ENCODE data around the gene UPK2. TPM values are rescaled to one million over a fixed set of nuclear protein-coding genes. Genes with fewer than 3 reads are reported as not detected.

The UPK2 gene
- total and polyA plus RNA-seq, 4 donors = 0.07 TPM; not detected in 3

DNA sequence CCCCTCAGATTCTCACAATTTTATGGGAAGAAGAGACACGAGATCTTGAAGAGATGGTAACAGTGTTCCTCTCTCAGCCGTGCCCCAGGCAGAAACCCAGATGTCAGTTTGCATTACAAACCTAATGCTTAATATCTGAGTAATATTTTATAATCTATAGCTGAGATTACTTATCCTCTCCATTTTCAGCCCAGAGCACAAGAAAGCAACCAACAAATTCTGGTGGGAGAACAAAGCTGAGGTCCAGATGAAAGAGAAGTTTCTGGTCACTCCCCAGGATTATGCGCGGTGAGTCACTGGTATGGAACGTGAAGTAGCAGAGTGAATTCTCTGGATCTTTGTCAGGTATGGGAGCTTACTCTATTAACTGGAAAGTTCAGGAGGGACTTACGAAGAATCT lies 42.7 kb downstream of the UPK2 start:
- Histone ChIP-seq H3K4me3 (peak overlapping the region; percentile 94), H3K9ac (ENCODE audit: insufficient read depth in 1 of 2, low read length in 2 of 2) (peak overlapping the region; percentile 16 to 46), H3K9me3 (ENCODE audit: control insufficient read depth in 4 of 4, insufficient read depth in 3 of 4, low read length in 3 of 4) (no peaks in the 10 kb centered on the region), H3K27ac (ENCODE audit: low read depth in 1 of 2, low read length in 1 of 2) (peak overlapping the region; percentile 69 to 95), H3K4me1 (ENCODE audit: control insufficient read depth in 5 of 5, insufficient read depth in 5 of 5, low read length in 5 of 5) (peaks cover 0 to 20% (median 5%) of the 10 kb centered on the region in 5 donors), H3K36me3 (ENCODE audit: control insufficient read depth in 4 of 4, insufficient read depth in 4 of 4, low read length in 4 of 4) (peaks cover 5 to 14% (median 11%) of the 10 kb centered on the region in 4 donors), H3K27me3 (ENCODE audit: control insufficient read depth in 3 of 3, insufficient read depth in 3 of 3, low read length in 2 of 3) (no peaks in the 10 kb centered on the region)
- peak in 1 of 3 donors; percentile 13 for DNase-seq
- TF ChIP-seq, protein P1, sequence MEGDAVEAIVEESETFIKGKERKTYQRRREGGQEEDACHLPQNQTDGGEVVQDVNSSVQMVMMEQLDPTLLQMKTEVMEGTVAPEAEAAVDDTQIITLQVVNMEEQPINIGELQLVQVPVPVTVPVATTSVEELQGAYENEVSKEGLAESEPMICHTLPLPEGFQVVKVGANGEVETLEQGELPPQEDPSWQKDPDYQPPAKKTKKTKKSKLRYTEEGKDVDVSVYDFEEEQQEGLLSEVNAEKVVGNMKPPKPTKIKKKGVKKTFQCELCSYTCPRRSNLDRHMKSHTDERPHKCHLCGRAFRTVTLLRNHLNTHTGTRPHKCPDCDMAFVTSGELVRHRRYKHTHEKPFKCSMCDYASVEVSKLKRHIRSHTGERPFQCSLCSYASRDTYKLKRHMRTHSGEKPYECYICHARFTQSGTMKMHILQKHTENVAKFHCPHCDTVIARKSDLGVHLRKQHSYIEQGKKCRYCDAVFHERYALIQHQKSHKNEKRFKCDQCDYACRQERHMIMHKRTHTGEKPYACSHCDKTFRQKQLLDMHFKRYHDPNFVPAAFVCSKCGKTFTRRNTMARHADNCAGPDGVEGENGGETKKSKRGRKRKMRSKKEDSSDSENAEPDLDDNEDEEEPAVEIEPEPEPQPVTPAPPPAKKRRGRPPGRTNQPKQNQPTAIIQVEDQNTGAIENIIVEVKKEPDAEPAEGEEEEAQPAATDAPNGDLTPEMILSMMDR (IDR thresholded peaks at IDR 0.05; ENCODE audit: control extremely low read depth, extremely low read depth) = no peak
- 50 to 71% methylated on average over 6 of the region's 6 CpGs for WGBS, 2 donors
- ATAC-seq (ENCODE audit: insufficient read depth, low FRiP score) = no peak

DNA sequence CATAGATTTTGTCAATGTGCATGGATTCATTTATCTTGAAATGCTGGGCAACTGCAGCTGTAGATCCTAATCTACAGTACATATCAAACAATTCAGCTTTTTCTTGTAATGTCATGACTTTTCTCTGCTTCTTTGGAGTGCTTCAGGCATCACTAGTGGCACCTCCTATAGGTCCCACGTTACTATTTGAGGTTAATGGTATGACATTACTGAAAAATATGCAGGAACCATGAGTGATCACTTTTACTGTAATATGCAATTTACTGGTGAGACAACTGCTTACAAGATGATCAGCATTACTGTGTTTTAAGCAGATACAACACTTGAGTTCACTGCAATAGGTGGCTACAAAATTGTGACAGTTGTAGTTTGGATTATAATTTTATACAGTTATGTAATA lies 44.8 kb downstream of the UPK2 start:
- ATAC-seq (ENCODE audit: insufficient read depth, low FRiP score) (no peak), DNase-seq (no peak)
- WGBS, 2 donors = 64 to 71% methylated on average over 1 of the region's 1 CpG
- peaks cover 0 to 20% (median 5%) of the 10 kb centered on the region in 5 donors for H3K4me1 ChIP-seq (ENCODE audit: control insufficient read depth in 5 of 5, insufficient read depth in 5 of 5, low read length in 5 of 5)
- no peak overlapping the region for H3K9ac ChIP-seq (ENCODE audit: insufficient read depth in 1 of 2, low read length in 2 of 2)
- no peak overlapping the region for H3K27ac ChIP-seq (ENCODE audit: low read depth in 1 of 2, low read length in 1 of 2)
- no peak overlapping the region for H3K4me3 ChIP-seq
- peaks cover 5 to 18% (median 14%) of the 10 kb centered on the region in 4 donors for H3K36me3 ChIP-seq (ENCODE audit: control insufficient read depth in 4 of 4, insufficient read depth in 4 of 4, low read length in 4 of 4)
- TF ChIP-seq, protein P1 (IDR thresholded peaks at IDR 0.05; ENCODE audit: control extremely low read depth, extremely low read depth) = no peak
- H3K9me3 ChIP-seq (ENCODE audit: control insufficient read depth in 4 of 4, insufficient read depth in 3 of 4, low read length in 3 of 4) = no peaks in the 10 kb centered on the region
- H3K27me3 ChIP-seq (ENCODE audit: control insufficient read depth in 3 of 3, insufficient read depth in 3 of 3, low read length in 2 of 3) = no peaks in the 10 kb centered on the region

DNA sequence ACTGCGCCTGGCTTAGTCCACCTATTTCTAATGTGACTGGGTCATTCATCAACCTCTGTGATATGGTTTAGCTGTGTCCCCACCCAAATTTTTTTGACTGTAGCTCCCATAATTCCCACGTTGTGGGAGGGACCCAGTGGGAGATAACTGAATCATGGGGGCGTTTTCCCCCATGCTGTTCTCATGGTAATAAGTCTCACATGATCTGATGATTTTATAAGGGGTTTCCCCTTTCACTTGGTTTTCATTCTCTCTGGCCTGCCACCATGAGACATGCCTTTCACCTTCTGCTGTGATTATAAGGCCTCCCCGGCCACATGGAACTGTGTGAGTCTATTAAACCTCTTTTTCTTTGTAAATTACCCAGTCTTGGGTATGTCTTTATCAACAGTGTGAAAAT lies 50.6 kb downstream of the UPK2 start:
- ATAC-seq (ENCODE audit: insufficient read depth, low FRiP score) (no peak), DNase-seq (no peak)
- Histone ChIP-seq H3K4me3 (no peak overlapping the region), H3K9ac (ENCODE audit: insufficient read depth in 1 of 2, low read length in 2 of 2) (no peak overlapping the region), H3K4me1 (ENCODE audit: control insufficient read depth in 5 of 5, insufficient read depth in 5 of 5, low read length in 5 of 5) (no peaks in the 10 kb centered on the region), H3K36me3 (ENCODE audit: control insufficient read depth in 4 of 4, insufficient read depth in 4 of 4, low read length in 4 of 4) (peaks cover 0 to 28% (median 22%) of the 10 kb centered on the region in 4 donors), H3K27ac (ENCODE audit: low read depth in 1 of 2, low read length in 1 of 2) (no peak overlapping the region), H3K27me3 (ENCODE audit: control insufficient read depth in 3 of 3, insufficient read depth in 3 of 3, low read length in 2 of 3) (no peaks in the 10 kb centered on the region), H3K9me3 (ENCODE audit: control insufficient read depth in 4 of 4, insufficient read depth in 3 of 4, low read length in 3 of 4) (no peaks in the 10 kb centered on the region)
- WGBS, 2 donors = 87 to 91% methylated on average over 4 of the region's 4 CpGs
- TF ChIP-seq, protein P1 (IDR thresholded peaks at IDR 0.05; ENCODE audit: control extremely low read depth, extremely low read depth) = no peak

Small RNA genes lying within 50 kb of the gene (small RNA-seq; reads per million reads assigned to genes)
- gene AP003392.2 (ENCODE audit: low replicate concordance) (not detected), gene MIR4492 (ENCODE audit: low replicate concordance) (not detected), gene RF00017 (ENCODE audit: low replicate concordance) (not detected), gene RF00019 (ENCODE audit: low replicate concordance) (not detected), gene RN7SL688P (ENCODE audit: low replicate concordance) (not detected)

Other genes starting within 250 kb of the UPK2 start
- gene DDX6, start 165.1 kb upstream of the UPK2 start, total RNA-seq = 100 to 1,000 TPM in 1 of 2 donors, 10 to 100 TPM in 1; 96.8 to 209 TPM
- gene DDX6, start 165.1 kb upstream of the UPK2 start, polyA plus RNA-seq = 10 to 100 TPM; 19.9 to 26.5 TPM
- under 1 TPM in 1 of 2 donors, not detected in 1; 0.48 TPM for gene CXCR5, start 72.4 kb upstream of the UPK2 start, total RNA-seq
- under 1 TPM; 0.16 to 0.65 TPM for gene CXCR5, start 72.4 kb upstream of the UPK2 start, polyA plus RNA-seq
- gene BCL9L, start 30.4 kb upstream of the UPK2 start, total RNA-seq = 10 to 100 TPM; 39.6 to 91.0 TPM
- 10 to 100 TPM; 23.3 to 30.4 TPM for gene BCL9L, start 30.4 kb upstream of the UPK2 start, polyA plus RNA-seq
- not detected for gene FOXR1, start 15.5 kb downstream of the UPK2 start, total RNA-seq
- not detected for gene FOXR1, start 15.5 kb downstream of the UPK2 start, polyA plus RNA-seq
- 10 to 100 TPM; 47.1 to 59.9 TPM for gene CENATAC, start 41.8 kb downstream of the UPK2 start, total RNA-seq
- 10 to 100 TPM; 12.3 to 97.5 TPM for gene CENATAC, start 41.8 kb downstream of the UPK2 start, polyA plus RNA-seq
- gene RPS25, start 62.0 kb downstream of the UPK2 start, total RNA-seq = 100 to 1,000 TPM; 483 to 780 TPM
- 1,000 to 10,000 TPM; 1,136 to 2,643 TPM for gene RPS25, start 62.0 kb downstream of the UPK2 start, polyA plus RNA-seq
- 10 to 100 TPM; 45.8 to 71.4 TPM for gene TRAPPC4, start 62.5 kb downstream of the UPK2 start, total RNA-seq
- 10 to 100 TPM; 43.0 to 63.1 TPM for gene TRAPPC4, start 62.5 kb downstream of the UPK2 start, polyA plus RNA-seq
- gene SLC37A4, start 74.6 kb downstream of the UPK2 start, total RNA-seq = 10 to 100 TPM in 1 of 2 donors, 1 to 10 TPM in 1; 8.2 to 16.2 TPM
- 10 to 100 TPM; 13.5 to 13.6 TPM for gene SLC37A4, start 74.6 kb downstream of the UPK2 start, polyA plus RNA-seq
- 100 to 1,000 TPM in 1 of 2 donors, 10 to 100 TPM in 1; 46.6 to 252 TPM for gene HYOU1, start 100.9 kb downstream of the UPK2 start, total RNA-seq
- gene HYOU1, start 100.9 kb downstream of the UPK2 start, polyA plus RNA-seq = 100 to 1,000 TPM in 1 of 2 donors, 10 to 100 TPM in 1; 59.7 to 152 TPM
- gene VPS11, start 111.5 kb downstream of the UPK2 start, total RNA-seq = 10 to 100 TPM; 34.6 to 36.0 TPM
- 10 to 100 TPM; 33.8 to 56.1 TPM for gene VPS11, start 111.5 kb downstream of the UPK2 start, polyA plus RNA-seq
- gene HMBS, start 128.6 kb downstream of the UPK2 start, total RNA-seq = 10 to 100 TPM; 11.7 to 31.5 TPM
- 10 to 100 TPM; 31.5 to 33.3 TPM for gene HMBS, start 128.6 kb downstream of the UPK2 start, polyA plus RNA-seq
- 10 to 100 TPM; 29.4 to 50.9 TPM for gene DPAGT1, start 145.6 kb downstream of the UPK2 start, total RNA-seq
- gene DPAGT1, start 145.6 kb downstream of the UPK2 start, polyA plus RNA-seq = 10 to 100 TPM; 19.0 to 36.7 TPM
- 10 to 100 TPM in 1 of 2 donors, 1 to 10 TPM in 1; 6.5 to 20.7 TPM for gene C2CD2L, start 151.0 kb downstream of the UPK2 start, total RNA-seq
- 10 to 100 TPM; 11.6 to 13.7 TPM for gene C2CD2L, start 151.0 kb downstream of the UPK2 start, polyA plus RNA-seq
- gene HINFP, start 165.3 kb downstream of the UPK2 start, total RNA-seq = 10 to 100 TPM; 21.2 to 24.5 TPM
- gene HINFP, start 165.3 kb downstream of the UPK2 start, polyA plus RNA-seq = 10 to 100 TPM; 10.4 to 14.3 TPM
- under 1 TPM in 1 of 2 donors, not detected in 1; 0.28 TPM for gene ABCG4, start 192.8 kb downstream of the UPK2 start, total RNA-seq
- gene ABCG4, start 192.8 kb downstream of the UPK2 start, polyA plus RNA-seq = under 1 TPM; 0.03 to 0.10 TPM
- gene NLRX1, start 212.4 kb downstream of the UPK2 start, total RNA-seq = 10 to 100 TPM; 12.5 to 22.6 TPM
- gene NLRX1, start 212.4 kb downstream of the UPK2 start, polyA plus RNA-seq = 10 to 100 TPM in 1 of 2 donors, 1 to 10 TPM in 1; 5.1 to 10.7 TPM
- under 1 TPM in 1 of 2 donors, not detected in 1; 0.37 TPM for gene NHERF4, start 229.2 kb downstream of the UPK2 start, total RNA-seq
- under 1 TPM in 1 of 2 donors, not detected in 1; 0.96 TPM for gene NHERF4, start 229.2 kb downstream of the UPK2 start, polyA plus RNA-seq